ENCODE data around the gene VPS26B. TPM values are rescaled to one million over a fixed set of nuclear protein-coding genes. Genes with fewer than 3 reads are reported as not detected.

Gene VPS26B
- total and polyA plus RNA-seq, 9 of the 15 experiments (the other 6 are each of a cell fraction or from before 2014, with no cell fraction given): 3.5 to 43.3 (median 27.4) TPM

- TF ChIP-seq CHD7 (IDR thresholded peaks at IDR 0.05; ENCODE audit: low read depth, low read length) (no peak), NFIC (IDR thresholded peaks at IDR 0.05) (peak; percentile 76), THRAP3 (IDR thresholded peaks at IDR 0.05; ENCODE audit: borderline replicate concordance) (no peak), MEF2A (IDR thresholded peaks at IDR 0.05; ENCODE audit: control insufficient read depth, low read depth, low read length) (no peak), REST (IDR thresholded peaks at IDR 0.05; ENCODE audit: borderline replicate concordance) (no peak), REST (CRISPR knock-in tag; IDR thresholded peaks at IDR 0.05; ENCODE audit: low read depth) (no peak)
These were observed 37.4 kb downstream of the VPS26B start (continued) for GRCh38 chr11:134261626-134262488.

All from K562 (cell line).